ENCODE data around the gene ITGA11.

DNA sequence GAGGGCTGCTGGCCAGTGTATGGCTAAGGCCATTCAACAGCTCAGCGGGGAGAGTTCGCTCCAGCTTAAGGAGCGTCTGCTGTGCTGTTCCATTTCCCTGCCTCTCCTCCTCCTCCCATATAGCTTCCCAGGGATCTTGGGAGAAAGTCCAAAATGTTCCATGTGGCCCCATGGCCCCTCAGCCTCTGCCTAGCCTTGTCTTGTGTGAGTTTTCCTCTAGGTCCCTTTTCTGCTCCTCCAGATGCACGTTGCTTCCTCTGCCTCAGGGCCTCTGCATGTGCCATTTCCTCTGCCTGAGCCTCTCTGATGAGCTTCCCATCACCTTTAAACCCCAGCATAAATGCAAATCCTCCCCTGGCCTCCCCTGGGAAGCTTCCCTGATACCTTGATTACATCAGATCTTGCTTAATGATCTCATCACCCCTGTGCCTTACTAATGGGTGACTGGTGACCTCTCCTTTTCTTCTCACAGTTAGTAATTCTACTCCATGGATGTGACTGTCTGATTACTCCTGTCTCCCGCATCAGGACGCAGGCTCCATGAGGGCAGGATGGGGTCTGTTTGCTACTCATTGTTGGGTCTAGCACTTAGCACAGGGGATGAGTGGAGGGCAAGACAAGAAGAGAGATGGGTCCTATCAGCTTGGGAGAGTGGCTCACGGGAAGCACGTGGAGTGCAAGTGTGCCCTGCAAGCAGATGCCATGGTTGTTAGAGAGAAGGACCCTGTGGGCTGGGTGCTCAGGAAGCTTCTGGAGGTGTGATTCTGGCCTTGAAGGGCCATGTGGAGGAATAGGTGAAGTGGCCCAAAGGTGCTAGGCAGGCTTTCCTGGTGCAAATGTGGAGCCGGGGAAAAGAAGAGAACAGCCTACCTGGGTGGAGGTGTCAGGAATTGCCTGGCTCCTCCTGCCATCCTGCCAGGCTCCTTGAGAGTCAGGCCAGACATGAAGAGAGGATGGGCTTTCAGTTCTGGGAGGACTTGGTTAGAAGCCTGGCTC lies 23.8 kb downstream of the ITGA11 start:
- TF ChIP-seq, protein P1, sequence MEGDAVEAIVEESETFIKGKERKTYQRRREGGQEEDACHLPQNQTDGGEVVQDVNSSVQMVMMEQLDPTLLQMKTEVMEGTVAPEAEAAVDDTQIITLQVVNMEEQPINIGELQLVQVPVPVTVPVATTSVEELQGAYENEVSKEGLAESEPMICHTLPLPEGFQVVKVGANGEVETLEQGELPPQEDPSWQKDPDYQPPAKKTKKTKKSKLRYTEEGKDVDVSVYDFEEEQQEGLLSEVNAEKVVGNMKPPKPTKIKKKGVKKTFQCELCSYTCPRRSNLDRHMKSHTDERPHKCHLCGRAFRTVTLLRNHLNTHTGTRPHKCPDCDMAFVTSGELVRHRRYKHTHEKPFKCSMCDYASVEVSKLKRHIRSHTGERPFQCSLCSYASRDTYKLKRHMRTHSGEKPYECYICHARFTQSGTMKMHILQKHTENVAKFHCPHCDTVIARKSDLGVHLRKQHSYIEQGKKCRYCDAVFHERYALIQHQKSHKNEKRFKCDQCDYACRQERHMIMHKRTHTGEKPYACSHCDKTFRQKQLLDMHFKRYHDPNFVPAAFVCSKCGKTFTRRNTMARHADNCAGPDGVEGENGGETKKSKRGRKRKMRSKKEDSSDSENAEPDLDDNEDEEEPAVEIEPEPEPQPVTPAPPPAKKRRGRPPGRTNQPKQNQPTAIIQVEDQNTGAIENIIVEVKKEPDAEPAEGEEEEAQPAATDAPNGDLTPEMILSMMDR (IDR thresholded peaks at IDR 0.05), result no peak
- TF ChIP-seq POLR2A (IDR thresholded peaks at IDR 0.05), result no peak
